ENCODE data around the gene STAT4.

Gene STAT4

GRCh38 chr2:190994148-190994547 lies 156.6 kb downstream of the STAT4 start:
- no peak for DNase-seq (ENCODE audit: low spot score)

GRCh38 chr2:190993292-190993643 lies 157.5 kb downstream of the STAT4 start:
- no peak for DNase-seq (ENCODE audit: low spot score)

GRCh38 chr2:190990132-190990531 lies 160.7 kb downstream of the STAT4 start:
- DNase-seq (ENCODE audit: low spot score): no peak

GRCh38 chr2:190988910-190989309 lies 161.9 kb downstream of the STAT4 start:
- no peak for DNase-seq (ENCODE audit: low spot score)

- no peak for DNase-seq (ENCODE audit: low spot score)
These were observed 162.9 kb downstream of the STAT4 start for GRCh38 chr2:190987938-190988337.

GRCh38 chr2:190987116-190987515 lies 163.7 kb downstream of the STAT4 start:
- DNase-seq (ENCODE audit: low spot score): no peak

GRCh38 chr2:190986221-190986953 lies 164.4 kb downstream of the STAT4 start:
- DNase-seq (ENCODE audit: low spot score): no peak

GRCh38 chr2:190984595-190984994 lies 166.2 kb downstream of the STAT4 start:
- DNase-seq (ENCODE audit: low spot score): peak; percentile 20

GRCh38 chr2:190982262-190983034 lies 168.3 kb downstream of the STAT4 start:
- DNase-seq (ENCODE audit: low spot score): no peak

GRCh38 chr2:190981733-190982132 lies 169.1 kb downstream of the STAT4 start:
- DNase-seq (ENCODE audit: low spot score): no peak

GRCh38 chr2:190981333-190981732 lies 169.5 kb downstream of the STAT4 start:
- DNase-seq (ENCODE audit: low spot score): no peak

GRCh38 chr2:190980630-190981209 lies 170.1 kb downstream of the STAT4 start:
- DNase-seq (ENCODE audit: low spot score): no peak

GRCh38 chr2:190979906-190980629 lies 170.7 kb downstream of the STAT4 start:
- no peak for DNase-seq (ENCODE audit: low spot score)

Data from CD4-positive, alpha-beta T cell treated with Interleukin-15 for 4 hours (primary cell).